HepG2 (cell line): ENCODE results near the gene GNG7. TPM values are rescaled to one million over a fixed set of nuclear protein-coding genes. Genes with fewer than 3 reads are reported as not detected.

Experiments used
- ARNTL ChIP-seq: sonication (generic); formaldehyde crosslinking; IDR thresholded peaks from 2 replicates; pipeline ENCODE4 v1.4.0; 2020; ENCODE audit warnings: mild to moderate bottlenecking, missing genetic modification reagents
- MTF2 ChIP-seq: sonication (generic); formaldehyde crosslinking; IDR thresholded peaks from 2 replicates; pipeline ENCODE4 v1.5.0; 2020; ENCODE audit warnings: missing genetic modification reagents, borderline replicate concordance
- MXD4 ChIP-seq: IDR thresholded peaks from 2 replicates; pipeline ENCODE4 v1.6.1; 2016; ENCODE audit warnings: mild to moderate bottlenecking, missing biosample characterization, missing genetic modification reagents
- NR1H2 ChIP-seq: sonication (generic); formaldehyde crosslinking; IDR thresholded peaks from 2 replicates; pipeline ENCODE4 v1.8.1; 2022; ENCODE audit warnings: low read depth, missing genetic modification reagents, borderline replicate concordance
- RFXANK ChIP-seq: IDR thresholded peaks from 2 replicates; pipeline ENCODE4 v1.6.1; 2016
- STAG1 ChIP-seq: sonication (generic); formaldehyde crosslinking; IDR thresholded peaks from 2 replicates; pipeline ENCODE4 v1.4.0; 2020; ENCODE audit warnings: missing genetic modification reagents
- TBL1XR1 ChIP-seq: fragments of 150-350 bp; IDR thresholded peaks from 2 replicates; pipeline ENCODE4 v1.6.1; 2014; ENCODE audit warnings: borderline replicate concordance, low read length; ENCODE audit not compliant: partially characterized antibody
- ZNF138 ChIP-seq: sonication (generic); formaldehyde crosslinking; IDR thresholded peaks from 2 replicates; pipeline ENCODE4 v1.5.0; 2020; ENCODE audit warnings: mild to moderate bottlenecking, low read depth, missing genetic modification reagents
- ZNF761 ChIP-seq: sonication (generic); formaldehyde crosslinking; conservative IDR thresholded peaks from 2 replicates; pipeline ENCODE4 v1.4.0; 2020; ENCODE audit warnings: mild to moderate bottlenecking, missing genetic modification reagents
- ZSCAN25 ChIP-seq: sonication (generic); formaldehyde crosslinking; IDR thresholded peaks from 2 replicates; pipeline ENCODE4 v1.8.0; 2022; ENCODE audit warnings: mild to moderate bottlenecking, missing genetic modification reagents
- polyA plus RNA-seq, 8 experiments: library from polyadenylated mRNA; depleted of rRNA in 3 of 8; stranded (reverse) in 7 of 8; unstranded in 1 of 8; fragments of >200 nt; fragmentation: Illumina TruSeq in 4 of 8; extraction: Trizol in 4 of 8; gene quantifications; 2 replicates each; pipeline versions ENCODE4 v1.2.1 to v1.2.3, GENCODE V29; 2011 to 2016; ENCODE audit warnings: low read depth in 4 of 8, missing spikeins in 1 of 8, mixed read lengths in 1 of 8; ENCODE audit not compliant: insufficient read depth in 1 of 8
- total RNA-seq, 5 experiments: library from RNA; depleted of rRNA; stranded (reverse); fragments of >200 nt; fragmentation: Illumina TruSeq; extraction: Trizol; gene quantifications; 2 replicates each; pipeline ENCODE4 v1.2.3, GENCODE V29; 2016; ENCODE audit warnings: low read depth in 1 of 5
- TF ChIP-seq, protein P1 (sequence below): sonication (generic); formaldehyde crosslinking; IDR thresholded peaks from 2 replicates; pipeline ENCODE4 v1.4.0; 2020; ENCODE audit warnings: mild to moderate bottlenecking, missing genetic modification reagents
- TF ChIP-seq, protein P2 (sequence below): sonication (generic); formaldehyde crosslinking; IDR thresholded peaks from 2 replicates; pipeline ENCODE4 v1.8.0; 2022; ENCODE audit warnings: missing genetic modification reagents, mild to moderate bottlenecking, borderline replicate concordance
- TF ChIP-seq, protein P3 (sequence below): sonication (generic); formaldehyde crosslinking; IDR thresholded peaks from 2 replicates; pipeline ENCODE4 v1.5.0; 2020; ENCODE audit warnings: missing genetic modification reagents
- TF ChIP-seq, protein P4 (sequence below): IDR thresholded peaks from 2 replicates; pipeline ENCODE4 v1.6.1; 2016; ENCODE audit warnings: control low read depth
- TF ChIP-seq, protein P5 (sequence below): fragments of 450-650 bp; IDR thresholded peaks from 2 replicates; pipeline ENCODE4 v1.6.1; 2017; ENCODE audit warnings: mild to moderate bottlenecking
- TF ChIP-seq, protein P6 (sequence below): sonication (generic); formaldehyde crosslinking; conservative IDR thresholded peaks from 2 replicates; pipeline ENCODE4 v1.4.0; 2020; ENCODE audit warnings: missing genetic modification reagents

Gene GNG7
- total and polyA plus RNA-seq, 2 of the 13 experiments (the other 11 are each of a cell fraction or from before 2014, with no cell fraction given): 1.4 to 3.3 TPM

DNA sequence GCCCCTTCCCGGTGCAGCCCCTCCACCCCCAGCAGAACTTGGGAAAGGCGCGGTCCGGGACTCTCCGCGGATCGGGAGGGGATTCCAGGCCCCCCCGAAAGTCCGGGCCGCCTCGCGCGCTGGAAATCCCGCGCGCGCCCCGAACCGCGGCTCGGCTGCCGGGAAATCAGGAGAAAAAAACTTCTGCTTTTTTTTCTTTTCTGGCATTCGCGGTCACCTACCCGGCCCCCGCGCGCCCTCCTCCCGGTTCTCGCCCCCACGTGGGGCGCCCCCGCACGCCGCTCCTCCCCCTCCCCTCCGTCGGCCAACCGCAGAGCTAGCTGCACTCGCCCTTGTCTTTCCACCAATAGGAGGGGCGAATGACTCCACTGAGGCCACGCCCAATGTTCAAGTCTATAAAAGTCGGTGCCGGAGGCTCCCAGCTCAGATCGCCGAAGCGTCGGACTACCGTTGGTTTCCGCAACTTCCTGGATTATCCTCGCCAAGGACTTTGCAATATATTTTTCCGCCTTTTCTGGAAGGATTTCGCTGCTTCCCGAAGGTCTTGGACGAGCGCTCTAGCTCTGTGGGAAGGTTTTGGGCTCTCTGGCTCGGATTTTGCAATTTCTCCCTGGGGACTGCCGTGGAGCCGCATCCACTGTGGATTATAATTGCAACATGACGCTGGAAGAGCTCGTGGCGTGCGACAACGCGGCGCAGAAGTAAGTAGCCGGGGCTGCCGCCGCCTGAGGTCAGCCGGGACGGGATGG is 226.6 kb downstream of the GNG7 start, which contains the start of gene GADD45B (continued):
- TF ChIP-seq, protein P1, sequence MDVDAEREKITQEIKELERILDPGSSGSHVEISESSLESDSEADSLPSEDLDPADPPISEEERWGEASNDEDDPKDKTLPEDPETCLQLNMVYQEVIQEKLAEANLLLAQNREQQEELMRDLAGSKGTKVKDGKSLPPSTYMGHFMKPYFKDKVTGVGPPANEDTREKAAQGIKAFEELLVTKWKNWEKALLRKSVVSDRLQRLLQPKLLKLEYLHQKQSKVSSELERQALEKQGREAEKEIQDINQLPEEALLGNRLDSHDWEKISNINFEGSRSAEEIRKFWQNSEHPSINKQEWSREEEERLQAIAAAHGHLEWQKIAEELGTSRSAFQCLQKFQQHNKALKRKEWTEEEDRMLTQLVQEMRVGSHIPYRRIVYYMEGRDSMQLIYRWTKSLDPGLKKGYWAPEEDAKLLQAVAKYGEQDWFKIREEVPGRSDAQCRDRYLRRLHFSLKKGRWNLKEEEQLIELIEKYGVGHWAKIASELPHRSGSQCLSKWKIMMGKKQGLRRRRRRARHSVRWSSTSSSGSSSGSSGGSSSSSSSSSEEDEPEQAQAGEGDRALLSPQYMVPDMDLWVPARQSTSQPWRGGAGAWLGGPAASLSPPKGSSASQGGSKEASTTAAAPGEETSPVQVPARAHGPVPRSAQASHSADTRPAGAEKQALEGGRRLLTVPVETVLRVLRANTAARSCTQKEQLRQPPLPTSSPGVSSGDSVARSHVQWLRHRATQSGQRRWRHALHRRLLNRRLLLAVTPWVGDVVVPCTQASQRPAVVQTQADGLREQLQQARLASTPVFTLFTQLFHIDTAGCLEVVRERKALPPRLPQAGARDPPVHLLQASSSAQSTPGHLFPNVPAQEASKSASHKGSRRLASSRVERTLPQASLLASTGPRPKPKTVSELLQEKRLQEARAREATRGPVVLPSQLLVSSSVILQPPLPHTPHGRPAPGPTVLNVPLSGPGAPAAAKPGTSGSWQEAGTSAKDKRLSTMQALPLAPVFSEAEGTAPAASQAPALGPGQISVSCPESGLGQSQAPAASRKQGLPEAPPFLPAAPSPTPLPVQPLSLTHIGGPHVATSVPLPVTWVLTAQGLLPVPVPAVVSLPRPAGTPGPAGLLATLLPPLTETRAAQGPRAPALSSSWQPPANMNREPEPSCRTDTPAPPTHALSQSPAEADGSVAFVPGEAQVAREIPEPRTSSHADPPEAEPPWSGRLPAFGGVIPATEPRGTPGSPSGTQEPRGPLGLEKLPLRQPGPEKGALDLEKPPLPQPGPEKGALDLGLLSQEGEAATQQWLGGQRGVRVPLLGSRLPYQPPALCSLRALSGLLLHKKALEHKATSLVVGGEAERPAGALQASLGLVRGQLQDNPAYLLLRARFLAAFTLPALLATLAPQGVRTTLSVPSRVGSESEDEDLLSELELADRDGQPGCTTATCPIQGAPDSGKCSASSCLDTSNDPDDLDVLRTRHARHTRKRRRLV (CRISPR knock-in tag): no peak; the same call in 1 of the 2 replicates
- TF ChIP-seq ZNF761 (no peak), ARNTL (CRISPR knock-in tag) (no peak; the same call in 1 of the 2 replicates), STAG1 (CRISPR knock-in tag) (peak; percentile 25), RFXANK (CRISPR knock-in tag) (no peak; the same call in 1 of the 2 replicates), ZNF138 (CRISPR knock-in tag) (peak; percentile 82; the same call in 1 of the 2 replicates), ZSCAN25 (no peak; the same call in 1 of the 2 replicates), MXD4 (CRISPR knock-in tag) (peak; percentile 69), NR1H2 (no peak), TBL1XR1 (peak; percentile 63), MTF2 (CRISPR knock-in tag) (no peak)
- TF ChIP-seq, protein P2, sequence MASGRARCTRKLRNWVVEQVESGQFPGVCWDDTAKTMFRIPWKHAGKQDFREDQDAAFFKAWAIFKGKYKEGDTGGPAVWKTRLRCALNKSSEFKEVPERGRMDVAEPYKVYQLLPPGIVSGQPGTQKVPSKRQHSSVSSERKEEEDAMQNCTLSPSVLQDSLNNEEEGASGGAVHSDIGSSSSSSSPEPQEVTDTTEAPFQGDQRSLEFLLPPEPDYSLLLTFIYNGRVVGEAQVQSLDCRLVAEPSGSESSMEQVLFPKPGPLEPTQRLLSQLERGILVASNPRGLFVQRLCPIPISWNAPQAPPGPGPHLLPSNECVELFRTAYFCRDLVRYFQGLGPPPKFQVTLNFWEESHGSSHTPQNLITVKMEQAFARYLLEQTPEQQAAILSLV: no peak
- TF ChIP-seq, protein P3, sequence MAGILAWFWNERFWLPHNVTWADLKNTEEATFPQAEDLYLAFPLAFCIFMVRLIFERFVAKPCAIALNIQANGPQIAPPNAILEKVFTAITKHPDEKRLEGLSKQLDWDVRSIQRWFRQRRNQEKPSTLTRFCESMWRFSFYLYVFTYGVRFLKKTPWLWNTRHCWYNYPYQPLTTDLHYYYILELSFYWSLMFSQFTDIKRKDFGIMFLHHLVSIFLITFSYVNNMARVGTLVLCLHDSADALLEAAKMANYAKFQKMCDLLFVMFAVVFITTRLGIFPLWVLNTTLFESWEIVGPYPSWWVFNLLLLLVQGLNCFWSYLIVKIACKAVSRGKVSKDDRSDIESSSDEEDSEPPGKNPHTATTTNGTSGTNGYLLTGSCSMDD: no peak
- TF ChIP-seq, protein P4, sequence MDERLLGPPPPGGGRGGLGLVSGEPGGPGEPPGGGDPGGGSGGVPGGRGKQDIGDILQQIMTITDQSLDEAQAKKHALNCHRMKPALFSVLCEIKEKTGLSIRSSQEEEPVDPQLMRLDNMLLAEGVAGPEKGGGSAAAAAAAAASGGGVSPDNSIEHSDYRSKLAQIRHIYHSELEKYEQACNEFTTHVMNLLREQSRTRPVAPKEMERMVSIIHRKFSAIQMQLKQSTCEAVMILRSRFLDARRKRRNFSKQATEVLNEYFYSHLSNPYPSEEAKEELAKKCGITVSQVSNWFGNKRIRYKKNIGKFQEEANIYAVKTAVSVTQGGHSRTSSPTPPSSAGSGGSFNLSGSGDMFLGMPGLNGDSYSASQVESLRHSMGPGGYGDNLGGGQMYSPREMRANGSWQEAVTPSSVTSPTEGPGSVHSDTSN (CRISPR knock-in tag): no peak
- TF ChIP-seq, protein P5, sequence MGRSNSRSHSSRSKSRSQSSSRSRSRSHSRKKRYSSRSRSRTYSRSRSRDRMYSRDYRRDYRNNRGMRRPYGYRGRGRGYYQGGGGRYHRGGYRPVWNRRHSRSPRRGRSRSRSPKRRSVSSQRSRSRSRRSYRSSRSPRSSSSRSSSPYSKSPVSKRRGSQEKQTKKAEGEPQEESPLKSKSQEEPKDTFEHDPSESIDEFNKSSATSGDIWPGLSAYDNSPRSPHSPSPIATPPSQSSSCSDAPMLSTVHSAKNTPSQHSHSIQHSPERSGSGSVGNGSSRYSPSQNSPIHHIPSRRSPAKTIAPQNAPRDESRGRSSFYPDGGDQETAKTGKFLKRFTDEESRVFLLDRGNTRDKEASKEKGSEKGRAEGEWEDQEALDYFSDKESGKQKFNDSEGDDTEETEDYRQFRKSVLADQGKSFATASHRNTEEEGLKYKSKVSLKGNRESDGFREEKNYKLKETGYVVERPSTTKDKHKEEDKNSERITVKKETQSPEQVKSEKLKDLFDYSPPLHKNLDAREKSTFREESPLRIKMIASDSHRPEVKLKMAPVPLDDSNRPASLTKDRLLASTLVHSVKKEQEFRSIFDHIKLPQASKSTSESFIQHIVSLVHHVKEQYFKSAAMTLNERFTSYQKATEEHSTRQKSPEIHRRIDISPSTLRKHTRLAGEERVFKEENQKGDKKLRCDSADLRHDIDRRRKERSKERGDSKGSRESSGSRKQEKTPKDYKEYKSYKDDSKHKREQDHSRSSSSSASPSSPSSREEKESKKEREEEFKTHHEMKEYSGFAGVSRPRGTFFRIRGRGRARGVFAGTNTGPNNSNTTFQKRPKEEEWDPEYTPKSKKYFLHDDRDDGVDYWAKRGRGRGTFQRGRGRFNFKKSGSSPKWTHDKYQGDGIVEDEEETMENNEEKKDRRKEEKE: no peak
- TF ChIP-seq, protein P6, sequence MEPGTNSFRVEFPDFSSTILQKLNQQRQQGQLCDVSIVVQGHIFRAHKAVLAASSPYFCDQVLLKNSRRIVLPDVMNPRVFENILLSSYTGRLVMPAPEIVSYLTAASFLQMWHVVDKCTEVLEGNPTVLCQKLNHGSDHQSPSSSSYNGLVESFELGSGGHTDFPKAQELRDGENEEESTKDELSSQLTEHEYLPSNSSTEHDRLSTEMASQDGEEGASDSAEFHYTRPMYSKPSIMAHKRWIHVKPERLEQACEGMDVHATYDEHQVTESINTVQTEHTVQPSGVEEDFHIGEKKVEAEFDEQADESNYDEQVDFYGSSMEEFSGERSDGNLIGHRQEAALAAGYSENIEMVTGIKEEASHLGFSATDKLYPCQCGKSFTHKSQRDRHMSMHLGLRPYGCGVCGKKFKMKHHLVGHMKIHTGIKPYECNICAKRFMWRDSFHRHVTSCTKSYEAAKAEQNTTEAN (CRISPR knock-in tag): peak; percentile 56
